ENCODE measurements around the gene DGKZ. TPM values are rescaled to one million over a fixed set of nuclear protein-coding genes. Genes with fewer than 3 reads are reported as not detected.
A peak's percentile ranks its signal among the peaks of the same experiment; 100 is the strongest.

DGKZ gene
- total and polyA plus RNA-seq, 2 of the 13 experiments (the other 11 are each of a cell fraction or from before 2014, with no cell fraction given) = 15.8 to 20.7 TPM

DNA sequence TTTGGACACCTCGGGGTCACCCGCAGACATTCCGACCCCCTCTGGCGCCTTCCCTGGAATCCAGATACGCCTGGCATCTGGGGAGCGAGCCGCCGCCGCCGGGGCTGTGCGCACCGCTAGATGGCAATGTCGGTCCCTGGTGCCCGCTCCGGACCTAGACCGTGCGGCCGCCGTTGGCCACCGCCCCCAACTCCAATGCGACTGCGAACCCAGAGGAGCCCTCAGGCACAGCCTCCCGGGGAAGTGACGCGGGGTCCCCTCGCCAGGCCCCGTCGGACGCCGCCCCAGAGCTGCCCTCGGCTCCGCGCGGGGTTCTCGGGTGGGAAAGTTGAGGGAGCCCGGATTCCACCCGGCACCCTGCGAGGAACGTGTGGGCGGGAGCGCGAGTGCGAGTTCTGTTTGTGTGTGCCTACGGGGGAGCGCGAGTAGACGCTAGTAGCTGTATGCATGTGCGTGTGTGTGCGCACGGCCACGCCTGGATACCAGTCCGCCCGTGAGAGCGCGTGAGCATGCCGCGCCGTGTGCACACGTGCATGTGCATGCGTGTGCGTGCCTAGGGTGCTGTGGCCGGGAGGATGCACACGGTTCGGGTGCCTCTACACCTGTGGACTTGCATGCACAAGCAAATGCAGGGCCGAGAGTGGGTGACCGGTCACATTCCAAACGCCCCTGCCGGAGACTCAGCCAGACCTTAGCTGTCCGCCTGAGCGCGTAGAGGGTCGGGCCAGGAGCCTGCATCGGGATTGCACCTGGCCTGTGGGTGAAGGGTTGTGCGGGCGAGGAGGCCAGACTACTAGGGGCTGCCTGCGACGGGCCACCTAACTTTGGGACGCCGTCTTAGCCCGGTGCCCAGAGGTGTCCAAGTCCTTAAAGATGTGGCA, 42.4 kb downstream of the DGKZ start (continued):
- no peak for TF ChIP-seq USF2 (IDR thresholded peaks at IDR 0.05; ENCODE audit: low read depth, low read length)
- TF ChIP-seq USF2 (CRISPR knock-in tag; IDR thresholded peaks at IDR 0.05; ENCODE audit: borderline replicate concordance) = no peak; the same call in 1 of the 2 replicates
- TF ChIP-seq, protein P1, sequence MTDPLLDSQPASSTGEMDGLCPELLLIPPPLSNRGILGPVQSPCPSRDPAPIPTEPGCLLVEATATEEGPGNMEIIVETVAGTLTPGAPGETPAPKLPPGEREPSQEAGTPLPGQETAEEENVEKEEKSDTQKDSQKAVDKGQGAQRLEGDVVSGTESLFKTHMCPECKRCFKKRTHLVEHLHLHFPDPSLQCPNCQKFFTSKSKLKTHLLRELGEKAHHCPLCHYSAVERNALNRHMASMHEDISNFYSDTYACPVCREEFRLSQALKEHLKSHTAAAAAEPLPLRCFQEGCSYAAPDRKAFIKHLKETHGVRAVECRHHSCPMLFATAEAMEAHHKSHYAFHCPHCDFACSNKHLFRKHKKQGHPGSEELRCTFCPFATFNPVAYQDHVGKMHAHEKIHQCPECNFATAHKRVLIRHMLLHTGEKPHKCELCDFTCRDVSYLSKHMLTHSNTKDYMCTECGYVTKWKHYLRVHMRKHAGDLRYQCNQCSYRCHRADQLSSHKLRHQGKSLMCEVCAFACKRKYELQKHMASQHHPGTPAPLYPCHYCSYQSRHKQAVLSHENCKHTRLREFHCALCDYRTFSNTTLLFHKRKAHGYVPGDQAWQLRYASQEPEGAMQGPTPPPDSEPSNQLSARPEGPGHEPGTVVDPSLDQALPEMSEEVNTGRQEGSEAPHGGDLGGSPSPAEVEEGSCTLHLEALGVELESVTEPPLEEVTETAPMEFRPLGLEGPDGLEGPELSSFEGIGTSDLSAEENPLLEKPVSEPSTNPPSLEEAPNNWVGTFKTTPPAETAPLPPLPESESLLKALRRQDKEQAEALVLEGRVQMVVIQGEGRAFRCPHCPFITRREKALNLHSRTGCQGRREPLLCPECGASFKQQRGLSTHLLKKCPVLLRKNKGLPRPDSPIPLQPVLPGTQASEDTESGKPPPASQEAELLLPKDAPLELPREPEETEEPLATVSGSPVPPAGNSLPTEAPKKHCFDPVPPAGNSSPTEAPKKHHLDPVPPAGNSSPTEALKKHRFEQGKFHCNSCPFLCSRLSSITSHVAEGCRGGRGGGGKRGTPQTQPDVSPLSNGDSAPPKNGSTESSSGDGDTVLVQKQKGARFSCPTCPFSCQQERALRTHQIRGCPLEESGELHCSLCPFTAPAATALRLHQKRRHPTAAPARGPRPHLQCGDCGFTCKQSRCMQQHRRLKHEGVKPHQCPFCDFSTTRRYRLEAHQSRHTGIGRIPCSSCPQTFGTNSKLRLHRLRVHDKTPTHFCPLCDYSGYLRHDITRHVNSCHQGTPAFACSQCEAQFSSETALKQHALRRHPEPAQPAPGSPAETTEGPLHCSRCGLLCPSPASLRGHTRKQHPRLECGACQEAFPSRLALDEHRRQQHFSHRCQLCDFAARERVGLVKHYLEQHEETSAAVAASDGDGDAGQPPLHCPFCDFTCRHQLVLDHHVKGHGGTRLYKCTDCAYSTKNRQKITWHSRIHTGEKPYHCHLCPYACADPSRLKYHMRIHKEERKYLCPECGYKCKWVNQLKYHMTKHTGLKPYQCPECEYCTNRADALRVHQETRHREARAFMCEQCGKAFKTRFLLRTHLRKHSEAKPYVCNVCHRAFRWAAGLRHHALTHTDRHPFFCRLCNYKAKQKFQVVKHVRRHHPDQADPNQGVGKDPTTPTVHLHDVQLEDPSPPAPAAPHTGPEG (CRISPR knock-in tag; IDR thresholded peaks at IDR 0.05) = 0 out of 2 replicates have a peak, but pooled peaks have one; percentile 51
- no peak for TF ChIP-seq TOE1 (CRISPR knock-in tag; IDR thresholded peaks at IDR 0.05)
- no peak; the same call in 1 of the 2 replicates for TF ChIP-seq ZNF274 (CRISPR knock-in tag; IDR thresholded peaks at IDR 0.05)
- TF ChIP-seq ZNF768 (CRISPR knock-in tag; IDR thresholded peaks at IDR 0.05) = no peak
- TF ChIP-seq MLLT10 (CRISPR knock-in tag; IDR thresholded peaks at IDR 0.05) = no peak
- TF ChIP-seq ZMYM4 (CRISPR knock-in tag; IDR thresholded peaks at IDR 0.05) = no peak; the same call in 1 of the 2 replicates
- peak; percentile 10; the same call in 1 of the 2 replicates for TF ChIP-seq ZNF331 (CRISPR knock-in tag; IDR thresholded peaks at IDR 0.05)
- TF ChIP-seq, protein P2, sequence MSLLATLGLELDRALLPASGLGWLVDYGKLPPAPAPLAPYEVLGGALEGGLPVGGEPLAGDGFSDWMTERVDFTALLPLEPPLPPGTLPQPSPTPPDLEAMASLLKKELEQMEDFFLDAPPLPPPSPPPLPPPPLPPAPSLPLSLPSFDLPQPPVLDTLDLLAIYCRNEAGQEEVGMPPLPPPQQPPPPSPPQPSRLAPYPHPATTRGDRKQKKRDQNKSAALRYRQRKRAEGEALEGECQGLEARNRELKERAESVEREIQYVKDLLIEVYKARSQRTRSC (CRISPR knock-in tag; IDR thresholded peaks at IDR 0.05; ENCODE audit: low read depth) = no peak
- TF ChIP-seq ISL2 (CRISPR knock-in tag; IDR thresholded peaks at IDR 0.05) = peak; percentile 59
- no peak for TF ChIP-seq ZNF7 (CRISPR knock-in tag; IDR thresholded peaks at IDR 0.05)
- TF ChIP-seq MTERF4 (CRISPR knock-in tag; IDR thresholded peaks at IDR 0.05) = 0 out of 2 replicates have a peak, but pooled peaks have one; percentile 36
- no peak for TF ChIP-seq ZNF432 (CRISPR knock-in tag; IDR thresholded peaks at IDR 0.05; ENCODE audit: borderline replicate concordance)
- TF ChIP-seq, protein P3, sequence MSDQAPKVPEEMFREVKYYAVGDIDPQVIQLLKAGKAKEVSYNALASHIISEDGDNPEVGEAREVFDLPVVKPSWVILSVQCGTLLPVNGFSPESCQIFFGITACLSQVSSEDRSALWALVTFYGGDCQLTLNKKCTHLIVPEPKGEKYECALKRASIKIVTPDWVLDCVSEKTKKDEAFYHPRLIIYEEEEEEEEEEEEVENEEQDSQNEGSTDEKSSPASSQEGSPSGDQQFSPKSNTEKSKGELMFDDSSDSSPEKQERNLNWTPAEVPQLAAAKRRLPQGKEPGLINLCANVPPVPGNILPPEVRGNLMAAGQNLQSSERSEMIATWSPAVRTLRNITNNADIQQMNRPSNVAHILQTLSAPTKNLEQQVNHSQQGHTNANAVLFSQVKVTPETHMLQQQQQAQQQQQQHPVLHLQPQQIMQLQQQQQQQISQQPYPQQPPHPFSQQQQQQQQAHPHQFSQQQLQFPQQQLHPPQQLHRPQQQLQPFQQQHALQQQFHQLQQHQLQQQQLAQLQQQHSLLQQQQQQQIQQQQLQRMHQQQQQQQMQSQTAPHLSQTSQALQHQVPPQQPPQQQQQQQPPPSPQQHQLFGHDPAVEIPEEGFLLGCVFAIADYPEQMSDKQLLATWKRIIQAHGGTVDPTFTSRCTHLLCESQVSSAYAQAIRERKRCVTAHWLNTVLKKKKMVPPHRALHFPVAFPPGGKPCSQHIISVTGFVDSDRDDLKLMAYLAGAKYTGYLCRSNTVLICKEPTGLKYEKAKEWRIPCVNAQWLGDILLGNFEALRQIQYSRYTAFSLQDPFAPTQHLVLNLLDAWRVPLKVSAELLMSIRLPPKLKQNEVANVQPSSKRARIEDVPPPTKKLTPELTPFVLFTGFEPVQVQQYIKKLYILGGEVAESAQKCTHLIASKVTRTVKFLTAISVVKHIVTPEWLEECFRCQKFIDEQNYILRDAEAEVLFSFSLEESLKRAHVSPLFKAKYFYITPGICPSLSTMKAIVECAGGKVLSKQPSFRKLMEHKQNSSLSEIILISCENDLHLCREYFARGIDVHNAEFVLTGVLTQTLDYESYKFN (CRISPR knock-in tag; conservative IDR thresholded peaks at IDR 0.05) = no peak

Data from HepG2 (cell line).